Gastrocnemius medialis (tissue), 4 donors: Measurements from ENCODE around the gene TASOR2. TPM values are rescaled to one million over a fixed set of nuclear protein-coding genes. Genes with fewer than 3 reads are reported as not detected.

Experiments
- ATAC-seq, 2 donors: fragments of 150-250 bp; one replicate each; pipeline ENCODE4 v1.9.1; 2016
- DNase-seq, 2 donors: peaks; one replicate each; pipeline ENCODE4 v3.0.0-alpha.2; 2019
- H3K27ac ChIP-seq, 4 donors: fragments of 200-600 bp; sonication (generic); 1 replicate in 1 of 4; 2 replicates in 3 of 4; pipeline ENCODE4 v1.5.1; 2016 to 2018; ENCODE audit warnings: mild to moderate bottlenecking in 2 of 4, moderate library complexity in 1 of 4
- H3K27me3 ChIP-seq, 3 donors: fragments of 200-600 bp; sonication (generic) in 2 of 3; 1 replicate in 1 of 3; 2 replicates in 2 of 3; pipeline versions ENCODE4 v1.5.1 to v1.6.0; 2016 to 2019; ENCODE audit warnings: mild to moderate bottlenecking in 1 of 3, moderate library complexity in 1 of 3
- H3K36me3 ChIP-seq, 2 donors: fragments of 200-600 bp; sonication (generic) in 1 of 2; one replicate each; pipeline ENCODE4 v1.5.1; 2017 to 2018
- H3K4me1 ChIP-seq, 2 donors: fragments of 200-600 bp; sonication (generic) in 1 of 2; one replicate each; pipeline ENCODE4 v1.5.1; 2016 to 2017; ENCODE audit warnings: mild to moderate bottlenecking in 2 of 2
- H3K4me3 ChIP-seq, 4 donors: fragments of 200-600 bp; sonication (generic) in 3 of 4; 1 replicate in 1 of 4; 2 replicates in 3 of 4; pipeline ENCODE4 v1.5.1; 2016 to 2019; ENCODE audit warnings: mild to moderate bottlenecking in 2 of 4
- H3K9me3 ChIP-seq, 3 donors: fragments of 200-600 bp; sonication (generic) in 2 of 3; 1 replicate in 1 of 3; 2 replicates in 2 of 3; pipeline ENCODE4 v1.5.1; 2016 to 2019
- CTCF ChIP-seq, 5 experiments: fragments of 450-650 bp in 3 of 5; fragments of 200-600 bp in 2 of 5; sonication (generic) in 2 of 5; IDR thresholded peaks in 4 of 5; conservative IDR thresholded peaks in 1 of 5; 1 replicate in 4 of 5; 2 replicates in 1 of 5; pipeline ENCODE4 v1.5.1; 2016 to 2019; ENCODE audit warnings: antibody characterized with exemption in 5 of 5, mild to moderate bottlenecking in 3 of 5, moderate library complexity in 3 of 5
- POLR2A ChIP-seq, 2 donors: fragments of 450-650 bp; IDR thresholded peaks; one replicate each; pipeline ENCODE4 v1.6.1; 2017; ENCODE audit warnings: antibody characterized with exemption in 2 of 2, mild to moderate bottlenecking in 2 of 2, moderate library complexity in 2 of 2
- in situ Hi-C, 4 donors: fragments of 200-750 bp; cut with MboI; loops; one replicate each; pipeline versions ENCODE4 v1.15.0 to v1.8.0; 2017; ENCODE audit warnings: low sequenced_read_pairs in 4 of 4
- intact Hi-C: fragments of 100-400 bp; cut with DNase I; formaldehyde crosslinking; loops from one replicate; pipeline ENCODE4 v1.15.1; 2023; ENCODE audit warnings: low total_unique reads
- total RNA-seq, 4 donors: library from RNA; depleted of rRNA; stranded (reverse); fragments of >200 nt; gene quantifications; one replicate each; pipeline versions ENCODE4 v1.1.0 to v1.2.3, GENCODE V29; 2016

The TASOR2 gene
- total RNA-seq, 4 donors from 2014 or later, result 32.0 to 78.0 (median 50.0) TPM

GRCh38 chr10:5658871-5659618 is 25.6 kb upstream of the TASOR2 start:
- ATAC-seq (peak in 1 of 2 donors; percentile 21), DNase-seq (no peak)
- H3K27me3 ChIP-seq, result no peaks in the 10 kb centered on the region
- TF ChIP-seq POLR2A (IDR thresholded peaks at IDR 0.05), result no peak
- TF ChIP-seq CTCF (IDR thresholded peaks at IDR 0.05 in 4 of 5, conservative IDR thresholded peaks at IDR 0.05 in 1 of 5), result no peak
- in situ Hi-C loops (no loop called here), intact Hi-C loops (no loop called here)
- H3K9me3 ChIP-seq, result no peaks in the 10 kb centered on the region
- no peak overlapping the region for H3K27ac ChIP-seq
- no peaks in the 10 kb centered on the region for H3K36me3 ChIP-seq
- peaks cover 3 to 7% of the 10 kb centered on the region in 2 donors for H3K4me1 ChIP-seq
- no peak overlapping the region for H3K4me3 ChIP-seq

GRCh38 chr10:5659702-5660528 is 24.7 kb upstream of the TASOR2 start:
- no peak for TF ChIP-seq POLR2A (IDR thresholded peaks at IDR 0.05)
- TF ChIP-seq CTCF (IDR thresholded peaks at IDR 0.05 in 4 of 5, conservative IDR thresholded peaks at IDR 0.05 in 1 of 5), result no peak
- Histone ChIP-seq H3K9me3 (no peaks in the 10 kb centered on the region), H3K27ac (no peak overlapping the region), H3K27me3 (no peaks in the 10 kb centered on the region), H3K4me3 (no peak overlapping the region), H3K4me1 (peaks cover 4 to 13% of the 10 kb centered on the region in 2 donors), H3K36me3 (no peaks in the 10 kb centered on the region)
- intact Hi-C loops (no loop called here), in situ Hi-C loops (no loop called here)
- peak in 1 of 2 donors; percentile 33 for DNase-seq
- peak; percentile 59 to 60 for ATAC-seq

- Histone ChIP-seq H3K36me3 (no peaks in the 10 kb centered on the region), H3K27ac (no peak overlapping the region), H3K4me1 (peaks cover 12 to 13% of the 10 kb centered on the region in 2 donors), H3K27me3 (no peaks in the 10 kb centered on the region), H3K4me3 (no peak overlapping the region), H3K9me3 (no peaks in the 10 kb centered on the region)
- TF ChIP-seq CTCF (IDR thresholded peaks at IDR 0.05 in 4 of 5, conservative IDR thresholded peaks at IDR 0.05 in 1 of 5), result no peak
- TF ChIP-seq POLR2A (IDR thresholded peaks at IDR 0.05), result no peak
- DNase-seq, result no peak
- ATAC-seq, result no peak
- in situ Hi-C loops (no loop called here), intact Hi-C loops (no loop called here)
Observed at GRCh38 chr10:5661043-5661442, 23.6 kb upstream of the TASOR2 start.

GRCh38 chr10:5662708-5663579 is 21.7 kb upstream of the TASOR2 start:
- intact Hi-C loops, result no loop called here
- in situ Hi-C loops, result no loop called here
- DNase-seq (no peak), ATAC-seq (no peak)
- H3K36me3 ChIP-seq, result no peaks in the 10 kb centered on the region
- H3K9me3 ChIP-seq, result no peaks in the 10 kb centered on the region
- H3K4me3 ChIP-seq, result no peak overlapping the region
- H3K27me3 ChIP-seq, result no peaks in the 10 kb centered on the region
- TF ChIP-seq CTCF (IDR thresholded peaks at IDR 0.05 in 4 of 5, conservative IDR thresholded peaks at IDR 0.05 in 1 of 5) (no peak), POLR2A (IDR thresholded peaks at IDR 0.05) (no peak)
- H3K4me1 ChIP-seq, result peaks cover 19 to 21% of the 10 kb centered on the region in 2 donors
- H3K27ac ChIP-seq, result no peak overlapping the region
